Measurements from ENCODE around the gene TPM1.
"Not testable (repeated sequence)": the region's sequence is repeated elsewhere in the genome, so short reads cannot be mapped to it uniquely, and the experiment has no call there.

The TPM1 gene

GRCh38 chr15:63075984-63076713 lies 33.6 kb downstream of the TPM1 start:
- DNase-seq, result no peak

GRCh38 chr15:63076714-63077046 lies 34.1 kb downstream of the TPM1 start:
- no peak for DNase-seq

GRCh38 chr15:63077952-63078351 lies 35.4 kb downstream of the TPM1 start:
- no peak for DNase-seq

- no peak for DNase-seq
These were observed 37.5 kb downstream of the TPM1 start for GRCh38 chr15:63079947-63080626.

- DNase-seq, result no peak
These were observed 38.2 kb downstream of the TPM1 start for GRCh38 chr15:63080634-63081250.

GRCh38 chr15:63082366-63082765 lies 39.8 kb downstream of the TPM1 start:
- no peak for DNase-seq

GRCh38 chr15:63083044-63083443 lies 40.5 kb downstream of the TPM1 start:
- DNase-seq, result no peak

- no peak for DNase-seq
These were observed 41.0 kb downstream of the TPM1 start for GRCh38 chr15:63083541-63083940.

- DNase-seq, result no peak
These were observed 42.3 kb downstream of the TPM1 start for GRCh38 chr15:63084806-63085205.

- no peak for DNase-seq
These were observed 42.7 kb downstream of the TPM1 start for GRCh38 chr15:63085289-63085688.

GRCh38 chr15:63086271-63086670 lies 43.7 kb downstream of the TPM1 start:
- DNase-seq, result no peak

- no peak for DNase-seq
These were observed 44.4 kb downstream of the TPM1 start for GRCh38 chr15:63086947-63087346.

GRCh38 chr15:63088533-63089245 lies 46.1 kb downstream of the TPM1 start:
- no peak for DNase-seq

GRCh38 chr15:63089260-63090043 lies 46.9 kb downstream of the TPM1 start:
- DNase-seq, result no peak

GRCh38 chr15:63090472-63090871 lies 47.9 kb downstream of the TPM1 start:
- no peak for DNase-seq

- no peak for DNase-seq
These were observed 48.3 kb downstream of the TPM1 start for GRCh38 chr15:63090887-63091286.

- DNase-seq, result no peak
These were observed 49.3 kb downstream of the TPM1 start for GRCh38 chr15:63091679-63092446.

GRCh38 chr15:63093486-63094205 lies 51.1 kb downstream of the TPM1 start:
- no peak for DNase-seq

- DNase-seq, result no peak
These were observed 52.0 kb downstream of the TPM1 start for GRCh38 chr15:63094495-63094931.

GRCh38 chr15:63096178-63096577 lies 53.6 kb downstream of the TPM1 start:
- DNase-seq, result no peak

GRCh38 chr15:63098901-63099300 lies 56.4 kb downstream of the TPM1 start:
- DNase-seq, result not testable (repeated sequence)

All from activated gamma-delta T cell (primary cell).